ENCODE measurements around the gene ATAD1.

DNA sequence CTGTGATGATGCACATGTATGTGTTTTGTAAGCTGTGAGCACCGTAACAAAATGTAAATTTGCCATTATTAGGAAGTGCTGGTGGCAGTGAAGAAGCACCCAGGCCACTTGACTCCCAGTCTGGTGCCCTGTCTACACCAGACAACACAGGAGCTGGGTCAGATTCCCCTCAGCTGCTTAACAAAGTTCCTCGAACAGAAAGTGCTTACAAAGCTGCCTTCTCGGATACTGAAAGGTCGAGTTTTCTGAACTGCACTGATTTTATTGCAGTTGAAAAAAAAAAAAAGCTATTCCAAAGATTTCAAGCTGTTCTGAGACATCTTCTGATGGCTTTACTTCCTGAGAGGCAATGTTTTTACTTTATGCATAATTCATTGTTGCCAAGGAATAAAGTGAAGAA is 71.1 kb downstream of the ATAD1 start:
- TF ChIP-seq, protein P1, sequence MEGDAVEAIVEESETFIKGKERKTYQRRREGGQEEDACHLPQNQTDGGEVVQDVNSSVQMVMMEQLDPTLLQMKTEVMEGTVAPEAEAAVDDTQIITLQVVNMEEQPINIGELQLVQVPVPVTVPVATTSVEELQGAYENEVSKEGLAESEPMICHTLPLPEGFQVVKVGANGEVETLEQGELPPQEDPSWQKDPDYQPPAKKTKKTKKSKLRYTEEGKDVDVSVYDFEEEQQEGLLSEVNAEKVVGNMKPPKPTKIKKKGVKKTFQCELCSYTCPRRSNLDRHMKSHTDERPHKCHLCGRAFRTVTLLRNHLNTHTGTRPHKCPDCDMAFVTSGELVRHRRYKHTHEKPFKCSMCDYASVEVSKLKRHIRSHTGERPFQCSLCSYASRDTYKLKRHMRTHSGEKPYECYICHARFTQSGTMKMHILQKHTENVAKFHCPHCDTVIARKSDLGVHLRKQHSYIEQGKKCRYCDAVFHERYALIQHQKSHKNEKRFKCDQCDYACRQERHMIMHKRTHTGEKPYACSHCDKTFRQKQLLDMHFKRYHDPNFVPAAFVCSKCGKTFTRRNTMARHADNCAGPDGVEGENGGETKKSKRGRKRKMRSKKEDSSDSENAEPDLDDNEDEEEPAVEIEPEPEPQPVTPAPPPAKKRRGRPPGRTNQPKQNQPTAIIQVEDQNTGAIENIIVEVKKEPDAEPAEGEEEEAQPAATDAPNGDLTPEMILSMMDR (conservative IDR thresholded peaks at IDR 0.05; ENCODE audit: low read depth, low read length): no peak
- TF ChIP-seq EZH2 (IDR thresholded peaks at IDR 0.05; ENCODE audit: borderline replicate concordance, low read depth, low read length, poor library complexity, severe bottlenecking): no peak
